ENCODE data around the gene MYOM1.

The MYOM1 gene

GRCh38 chr18:3256693-3257626, 37.2 kb upstream of the MYOM1 start:
- peak; percentile 74 for DNase-seq (ENCODE audit: low read depth)
- H3K4me3 ChIP-seq (ENCODE audit: low read depth, low read length), result no peak overlapping the region
- TF ChIP-seq CTCF (IDR thresholded peaks at IDR 0.05; ENCODE audit: control insufficient read depth, extremely low read depth, insufficient read depth), result no peak

- no peak overlapping the region for H3K4me3 ChIP-seq (ENCODE audit: low read depth, low read length)
- no peak for TF ChIP-seq CTCF (IDR thresholded peaks at IDR 0.05; ENCODE audit: control insufficient read depth, extremely low read depth, insufficient read depth)
- DNase-seq (ENCODE audit: low read depth), result no peak
These were observed 35.9 kb upstream of the MYOM1 start for GRCh38 chr18:3255611-3256165.

GRCh38 chr18:3254725-3255124, 35.0 kb upstream of the MYOM1 start:
- no peak for DNase-seq (ENCODE audit: low read depth)
- no peak for TF ChIP-seq CTCF (IDR thresholded peaks at IDR 0.05; ENCODE audit: control insufficient read depth, extremely low read depth, insufficient read depth)
- H3K4me3 ChIP-seq (ENCODE audit: low read depth, low read length), result no peak overlapping the region

- DNase-seq (ENCODE audit: low read depth), result no peak
- no peak for TF ChIP-seq CTCF (IDR thresholded peaks at IDR 0.05; ENCODE audit: control insufficient read depth, extremely low read depth, insufficient read depth)
- H3K4me3 ChIP-seq (ENCODE audit: low read depth, low read length), result no peak overlapping the region
These were observed 33.1 kb upstream of the MYOM1 start for GRCh38 chr18:3252843-3253242.

- no peak for TF ChIP-seq CTCF (IDR thresholded peaks at IDR 0.05; ENCODE audit: control insufficient read depth, extremely low read depth, insufficient read depth)
- DNase-seq (ENCODE audit: low read depth), result no peak
- no peak overlapping the region for H3K4me3 ChIP-seq (ENCODE audit: low read depth, low read length)
These were observed 32.2 kb upstream of the MYOM1 start for GRCh38 chr18:3251963-3252277.

- no peak overlapping the region for H3K4me3 ChIP-seq (ENCODE audit: low read depth, low read length)
- DNase-seq (ENCODE audit: low read depth), result no peak
- TF ChIP-seq CTCF (IDR thresholded peaks at IDR 0.05; ENCODE audit: control insufficient read depth, extremely low read depth, insufficient read depth), result no peak
These were observed 31.6 kb upstream of the MYOM1 start for GRCh38 chr18:3251249-3251962.
